Activated CD4-positive, alpha-beta memory T cell treated with anti-CD3 and anti-CD28 coated beads, Interleukin-2, amount 10 ng/mL, durations not matched to agents 7 days and 5 days (primary cell): ENCODE data around the gene EXOSC10. TPM values are rescaled to one million over a fixed set of nuclear protein-coding genes. Genes with fewer than 3 reads are reported as not detected.
"Not testable (repeated sequence)": the region's sequence is repeated elsewhere in the genome, so short reads cannot be mapped to it uniquely, and the experiment has no call there.

ENCODE experiments used
- CTCF ChIA-PET: fragments of 350-600 bp; sonication (Branson Sonifier 250); formaldehyde crosslinking; loops from one replicate; lab custom pipeline; 2021; ENCODE audit warnings: antibody characterized with exemption, inconsistent platforms; lab: Charles Lee
- POLR2A ChIA-PET: fragments of 350-600 bp; sonication (Branson Sonifier 250); formaldehyde crosslinking; loops from one replicate; lab custom pipeline; 2021; ENCODE audit warnings: antibody characterized with exemption; lab: Charles Lee
- DNase-seq: peaks from one replicate; pipeline ENCODE4 v3.0.0-alpha.2; 2020
- H3K27ac Mint-ChIP-seq: one replicate; pipeline ENCODE4 v1.8.0; 2021; ENCODE audit warnings: mild to moderate bottlenecking, mixed read lengths
- H3K27me3 Mint-ChIP-seq: one replicate; pipeline ENCODE4 v1.8.0; 2021; ENCODE audit warnings: mixed read lengths
- H3K36me3 Mint-ChIP-seq: one replicate; pipeline ENCODE4 v1.8.0; 2021; ENCODE audit warnings: low read depth, mixed read lengths
- H3K4me1 Mint-ChIP-seq: one replicate; pipeline ENCODE4 v1.8.0; 2021; ENCODE audit warnings: mixed read lengths
- H3K4me3 Mint-ChIP-seq: one replicate; pipeline ENCODE4 v1.8.0; 2021; ENCODE audit warnings: mild to moderate bottlenecking, mixed read lengths
- H3K9me3 Mint-ChIP-seq: one replicate; pipeline ENCODE4 v1.8.0; 2021; ENCODE audit warnings: mixed read lengths
- total RNA-seq, 2 experiments: library from RNA; stranded (reverse); gene quantifications; one replicate each; pipeline ENCODE4 v1.2.3, GENCODE V29; 2021

The EXOSC10 gene
- total RNA-seq, 2 experiments from 2014 or later = 65.8 to 67.6 TPM

DNA sequence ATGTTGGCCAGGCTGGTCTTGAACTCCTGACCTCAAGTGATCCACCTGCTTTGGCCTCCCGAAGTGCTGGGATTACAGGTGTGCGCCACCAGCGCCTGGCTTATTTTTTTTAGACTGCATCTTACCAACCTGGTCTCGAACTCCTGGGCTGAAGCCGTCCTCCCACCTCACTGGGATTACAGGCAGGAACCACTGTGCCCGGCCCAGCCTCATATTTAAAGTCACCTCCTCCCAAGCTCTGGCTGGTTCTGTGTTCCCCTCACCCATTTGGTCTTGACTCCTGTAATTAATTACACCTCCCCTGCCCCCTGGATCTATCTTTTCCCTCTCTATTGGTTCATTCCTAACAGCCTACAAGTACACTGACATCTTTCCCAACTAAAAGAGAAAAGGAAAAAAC is 1.7 kb upstream of the EXOSC10 start:
- H3K36me3 Mint-ChIP-seq = peaks cover 20% of the 10 kb centered on the region
- DNase-seq = no peak
- CTCF ChIA-PET = no interaction called here
- H3K27me3 Mint-ChIP-seq = no peaks in the 10 kb centered on the region
- POLR2A ChIA-PET = no interaction called here
- peaks cover 24% of the 10 kb centered on the region for H3K4me1 Mint-ChIP-seq
- peak overlapping the region; percentile 49 for H3K4me3 Mint-ChIP-seq
- H3K9me3 Mint-ChIP-seq = no peaks in the 10 kb centered on the region
- H3K27ac Mint-ChIP-seq = no peak overlapping the region

DNA sequence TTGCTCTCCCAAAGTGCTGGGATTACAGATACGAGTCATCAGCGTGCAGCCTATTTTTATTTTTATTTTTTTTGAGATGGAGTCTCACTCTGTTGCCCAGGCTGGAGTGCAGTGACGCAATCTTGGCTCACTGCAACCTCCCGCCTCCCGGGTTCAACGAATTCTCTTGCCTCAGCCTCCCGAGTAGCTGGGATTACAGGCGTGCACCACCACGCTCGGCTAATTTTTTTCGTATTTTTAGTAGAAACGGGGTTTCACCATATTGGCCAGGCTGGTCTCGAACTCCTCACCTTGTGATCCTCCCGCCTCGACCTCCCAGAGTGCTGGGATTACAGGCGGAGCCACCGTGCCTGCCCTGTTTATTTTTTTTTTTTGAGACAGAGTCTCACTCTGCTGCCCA is 1.1 kb upstream of the EXOSC10 start:
- peaks cover 24% of the 10 kb centered on the region for H3K4me1 Mint-ChIP-seq
- DNase-seq, H3K27ac Mint-ChIP-seq, H3K4me3 Mint-ChIP-seq, CTCF ChIA-PET, H3K9me3 Mint-ChIP-seq, H3K27me3 Mint-ChIP-seq: not testable (repeated sequence)
- POLR2A ChIA-PET = interaction anchor here (1.6 to 3.1 kb wide), 3 partner anchors 21 to 161 kb away, joined by 4 to 38 read pairs (median 16); partner anchors contain the start of genes MTOR and SRM
- H3K36me3 Mint-ChIP-seq = peaks cover 19% of the 10 kb centered on the region

DNA sequence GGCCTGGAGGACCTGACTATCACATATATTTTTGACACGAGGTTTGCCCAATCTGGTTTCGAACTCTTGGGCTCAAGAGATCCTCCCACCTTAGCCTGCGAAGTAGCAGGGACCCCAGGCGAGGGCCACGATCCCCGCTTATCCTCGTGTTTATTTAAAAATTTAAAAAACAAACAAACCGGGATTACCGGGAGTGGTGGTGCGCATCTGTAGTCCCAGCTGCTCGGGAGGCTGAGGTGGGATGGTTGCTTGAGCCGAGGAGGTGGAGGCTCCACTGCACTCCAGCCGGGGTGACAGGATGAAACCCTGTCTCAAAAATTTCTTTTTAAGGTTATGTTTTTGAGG is 452 bp upstream of the EXOSC10 start:
- H3K27me3 Mint-ChIP-seq = no peaks in the 10 kb centered on the region

DNA sequence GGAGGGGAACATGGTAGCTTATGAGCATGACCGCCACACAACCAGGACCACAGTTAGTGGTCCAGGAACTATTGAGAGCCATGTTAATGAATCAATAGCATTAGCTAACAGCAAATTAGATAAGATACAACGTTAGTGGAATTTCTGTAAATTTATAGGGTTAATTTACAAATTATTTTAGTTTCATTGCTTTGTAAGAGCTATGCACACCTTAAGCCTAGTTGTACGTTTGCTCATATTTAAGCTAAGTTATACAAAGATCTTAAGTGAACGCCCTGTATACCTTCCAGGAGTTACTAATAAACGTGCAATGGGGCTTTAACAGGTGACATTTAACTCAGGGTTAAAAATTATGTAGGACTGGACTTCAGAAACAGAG is 749 bp downstream of the EXOSC10 start:
- ChIA-PET CTCF (interaction anchor here (0.9 to 6.6 kb wide), 14 partner anchors 9 to 546 kb away, joined by 3 to 62 read pairs (median 5); partner anchors contain the start of genes SRM and TARDBP), POLR2A (interaction anchor here (0.8 to 3.1 kb wide), 22 partner anchors 9 to 809 kb away, joined by 3 to 38 read pairs (median 4); partner anchors contain the start of genes MTOR, SRM, TARDBP and UBIAD1)
- Mint-ChIP-seq H3K4me1 (peaks cover 24% of the 10 kb centered on the region), H3K27ac (peak overlapping the region; percentile 91), H3K27me3 (no peaks in the 10 kb centered on the region), H3K36me3 (peaks cover 22% of the 10 kb centered on the region), H3K9me3 (no peaks in the 10 kb centered on the region), H3K4me3 (peak overlapping the region; percentile 92)
- DNase-seq = no peak

More for the DNA sequence above, 452 bp upstream of the EXOSC10 start:
- peaks cover 24% of the 10 kb centered on the region for H3K4me1 Mint-ChIP-seq
- H3K27ac Mint-ChIP-seq = peak overlapping the region; percentile 91
- peak overlapping the region; percentile 92 for H3K4me3 Mint-ChIP-seq
- CTCF ChIA-PET = interaction anchor here (0.8 to 6.6 kb wide), 11 partner anchors 10 to 545 kb away, joined by 3 to 62 read pairs (median 5); no protein-coding TSS in a partner anchor
- POLR2A ChIA-PET = interaction anchor here (1.0 to 3.1 kb wide), 16 partner anchors 8 to 808 kb away, joined by 3 to 38 read pairs (median 6); partner anchors contain the start of genes MTOR, SRM and TARDBP
- peaks cover 21% of the 10 kb centered on the region for H3K36me3 Mint-ChIP-seq
- no peak for DNase-seq
- no peaks in the 10 kb centered on the region for H3K9me3 Mint-ChIP-seq

DNA sequence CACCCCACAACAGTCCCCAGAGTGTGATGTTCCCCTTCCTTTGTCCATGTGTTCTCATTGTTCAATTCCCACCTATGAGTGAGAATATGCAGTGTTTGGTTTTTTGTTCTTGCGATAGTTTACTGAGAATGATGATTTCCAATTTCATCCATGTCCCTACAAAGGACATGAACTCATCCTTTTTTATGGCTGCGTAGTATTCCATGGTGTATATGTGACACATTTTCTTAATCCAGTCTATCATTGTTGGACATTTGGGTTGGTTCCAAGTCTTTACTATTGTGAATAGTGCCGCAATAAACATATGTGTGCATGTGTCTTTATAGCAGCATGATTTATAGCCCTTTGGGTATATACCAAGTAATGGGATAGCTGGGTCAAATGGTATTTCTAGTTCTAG is 15.9 kb downstream of the EXOSC10 start:
- H3K36me3 Mint-ChIP-seq = peaks cover 69% of the 10 kb centered on the region
- CTCF ChIA-PET, H3K4me3 Mint-ChIP-seq, H3K9me3 Mint-ChIP-seq, H3K27me3 Mint-ChIP-seq, DNase-seq, POLR2A ChIA-PET, H3K4me1 Mint-ChIP-seq, H3K27ac Mint-ChIP-seq: not testable (repeated sequence)

DNA sequence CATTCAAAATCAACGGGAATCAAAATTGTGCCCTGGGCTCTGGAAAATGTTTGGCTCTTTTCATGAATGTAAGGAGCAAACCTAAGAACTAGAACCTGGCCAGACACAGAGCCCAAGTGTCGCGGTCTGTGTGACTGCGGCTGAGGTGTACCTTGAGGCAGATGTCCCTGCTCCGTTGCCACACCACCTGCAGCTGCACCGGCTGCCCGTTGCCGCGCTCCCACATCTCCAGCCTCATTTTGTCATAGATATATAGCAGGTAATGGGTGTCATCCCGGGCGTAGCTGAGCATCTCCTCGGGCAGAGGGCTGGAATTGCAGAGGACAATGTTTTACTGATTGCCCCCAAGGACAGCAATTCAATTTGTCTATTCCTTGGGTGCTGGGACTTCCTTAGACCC is 18.7 kb downstream of the EXOSC10 start:
- POLR2A ChIA-PET = interaction anchor here (0.9 to 4.0 kb wide), 2 partner anchors 11 to 18 kb away, joined by 3 to 16 read pairs; partner anchors contain the start of gene EXOSC10

DNA sequence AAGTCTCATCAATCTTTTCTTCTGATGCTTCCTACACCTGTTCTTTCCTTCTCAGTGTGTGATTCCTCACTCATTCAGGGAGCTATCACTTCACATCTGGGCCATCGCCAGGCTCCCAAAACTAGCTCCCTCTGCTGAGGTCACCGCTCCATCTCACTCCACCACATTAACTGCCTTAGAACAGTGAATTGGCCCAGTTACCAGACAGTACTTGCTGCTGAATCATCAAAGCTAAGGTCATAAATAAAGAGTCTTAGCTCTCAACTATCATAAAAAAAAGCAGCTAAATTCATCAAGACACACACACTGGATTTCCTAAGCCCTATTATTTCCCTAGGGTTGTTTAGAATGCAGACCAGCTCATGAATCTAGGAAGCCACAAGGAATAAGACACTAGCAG is 21.0 kb downstream of the EXOSC10 start:
- POLR2A ChIA-PET = interaction anchor here (1.4 to 4.0 kb wide), 2 partner anchors 17 to 21 kb away, joined by 4 to 16 read pairs; partner anchors contain the start of gene EXOSC10
- CTCF ChIA-PET = interaction anchor here (0.8 to 3.8 kb wide), 2 partner anchors 21 to 41 kb away, joined by 3 to 20 read pairs; no protein-coding TSS in a partner anchor
- Mint-ChIP-seq H3K4me3 (no peak overlapping the region), H3K27me3 (no peaks in the 10 kb centered on the region), H3K9me3 (no peaks in the 10 kb centered on the region), H3K36me3 (peaks cover 57% of the 10 kb centered on the region), H3K27ac (no peak overlapping the region), H3K4me1 (no peaks in the 10 kb centered on the region)
- DNase-seq = no peak

More for the DNA sequence above, 18.7 kb downstream of the EXOSC10 start:
- CTCF ChIA-PET = interaction anchor here (0.9 kb wide), 1 partner anchor 18 kb away, joined by 3 read pairs; no protein-coding TSS in a partner anchor
- H3K36me3 Mint-ChIP-seq = peaks cover 62% of the 10 kb centered on the region
- no peaks in the 10 kb centered on the region for H3K9me3 Mint-ChIP-seq
- H3K4me1 Mint-ChIP-seq = no peaks in the 10 kb centered on the region
- DNase-seq = no peak
- H3K4me3 Mint-ChIP-seq = no peak overlapping the region
- H3K27me3 Mint-ChIP-seq = no peaks in the 10 kb centered on the region
- H3K27ac Mint-ChIP-seq = no peak overlapping the region

DNA sequence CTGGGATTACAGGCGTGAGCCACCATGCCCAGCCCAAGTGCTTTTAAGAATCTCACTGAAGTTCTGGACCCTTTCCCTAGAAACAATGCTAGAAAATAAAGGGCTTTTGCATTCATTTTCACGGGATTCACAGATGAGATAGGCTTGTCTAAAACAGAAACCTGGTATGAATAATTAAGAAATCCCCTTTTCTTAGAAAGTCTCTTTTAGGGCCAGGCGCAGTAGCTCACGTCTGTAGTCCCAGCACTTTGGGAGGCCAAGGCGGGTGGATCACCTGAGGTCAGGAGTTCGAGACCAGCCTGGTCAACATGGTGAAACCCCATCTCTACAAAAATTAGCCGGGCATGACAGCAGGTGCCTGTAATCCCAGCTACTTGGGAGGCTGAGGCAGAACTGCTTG is 26.3 kb downstream of the EXOSC10 start:
- CTCF ChIA-PET = interaction anchor here (0.7 to 1.8 kb wide), 3 partner anchors 9 to 36 kb away, joined by 3 to 7 read pairs (median 3); no protein-coding TSS in a partner anchor
- POLR2A ChIA-PET = interaction anchor here (3.9 kb wide), 1 partner anchor 13 kb away, joined by 24 read pairs; the partner anchor contains the start of gene SRM
- H3K27ac Mint-ChIP-seq, H3K9me3 Mint-ChIP-seq, H3K4me1 Mint-ChIP-seq, H3K27me3 Mint-ChIP-seq, DNase-seq, H3K4me3 Mint-ChIP-seq: not testable (repeated sequence)
- peaks cover 66% of the 10 kb centered on the region for H3K36me3 Mint-ChIP-seq

DNA sequence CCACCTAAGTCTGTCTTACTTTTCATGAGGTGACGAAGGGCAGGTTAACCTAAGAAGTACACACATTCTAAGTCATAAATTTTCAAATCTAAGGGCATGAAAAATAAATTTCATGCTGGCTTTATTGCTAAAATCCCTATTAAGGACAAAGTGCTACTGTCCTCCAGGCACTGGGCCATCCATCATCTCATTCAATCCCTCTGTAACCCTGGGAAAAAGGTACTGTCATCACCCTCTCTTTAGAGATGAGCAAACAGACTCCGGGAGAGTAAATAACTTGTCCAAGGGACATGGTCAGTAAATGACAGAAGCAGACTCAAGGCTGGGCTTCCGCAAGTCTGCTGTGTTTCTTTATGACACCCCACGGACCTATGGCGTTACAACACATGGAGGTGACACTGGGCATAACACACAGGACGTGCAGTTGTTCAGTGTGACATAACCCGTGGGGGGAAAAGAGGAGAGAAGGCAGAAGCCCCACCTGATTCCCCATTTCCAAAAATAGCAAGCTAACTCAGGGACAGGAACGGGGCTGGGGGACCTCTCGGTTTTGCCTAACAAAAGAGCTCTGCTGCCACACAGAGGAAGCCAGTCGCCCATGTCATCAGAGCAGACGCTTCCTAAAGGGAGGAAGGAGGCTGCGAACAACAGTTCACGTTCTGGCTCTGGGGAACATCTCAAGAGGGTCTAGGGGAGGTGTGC is 27.3 kb downstream of the EXOSC10 start:
- H3K27ac Mint-ChIP-seq = no peak overlapping the region
- peaks cover 68% of the 10 kb centered on the region for H3K36me3 Mint-ChIP-seq
- H3K27me3 Mint-ChIP-seq = no peaks in the 10 kb centered on the region
- ChIA-PET CTCF (interaction anchor here (0.7 to 1.8 kb wide), 3 partner anchors 8 to 35 kb away, joined by 3 to 7 read pairs (median 3); no protein-coding TSS in a partner anchor), POLR2A (interaction anchor here (3.9 kb wide), 1 partner anchor 12 kb away, joined by 24 read pairs; the partner anchor contains the start of gene SRM)
- H3K4me1 Mint-ChIP-seq = peaks cover 7% of the 10 kb centered on the region
- no peak overlapping the region for H3K4me3 Mint-ChIP-seq
- DNase-seq = no peak
- H3K9me3 Mint-ChIP-seq = no peaks in the 10 kb centered on the region

DNA sequence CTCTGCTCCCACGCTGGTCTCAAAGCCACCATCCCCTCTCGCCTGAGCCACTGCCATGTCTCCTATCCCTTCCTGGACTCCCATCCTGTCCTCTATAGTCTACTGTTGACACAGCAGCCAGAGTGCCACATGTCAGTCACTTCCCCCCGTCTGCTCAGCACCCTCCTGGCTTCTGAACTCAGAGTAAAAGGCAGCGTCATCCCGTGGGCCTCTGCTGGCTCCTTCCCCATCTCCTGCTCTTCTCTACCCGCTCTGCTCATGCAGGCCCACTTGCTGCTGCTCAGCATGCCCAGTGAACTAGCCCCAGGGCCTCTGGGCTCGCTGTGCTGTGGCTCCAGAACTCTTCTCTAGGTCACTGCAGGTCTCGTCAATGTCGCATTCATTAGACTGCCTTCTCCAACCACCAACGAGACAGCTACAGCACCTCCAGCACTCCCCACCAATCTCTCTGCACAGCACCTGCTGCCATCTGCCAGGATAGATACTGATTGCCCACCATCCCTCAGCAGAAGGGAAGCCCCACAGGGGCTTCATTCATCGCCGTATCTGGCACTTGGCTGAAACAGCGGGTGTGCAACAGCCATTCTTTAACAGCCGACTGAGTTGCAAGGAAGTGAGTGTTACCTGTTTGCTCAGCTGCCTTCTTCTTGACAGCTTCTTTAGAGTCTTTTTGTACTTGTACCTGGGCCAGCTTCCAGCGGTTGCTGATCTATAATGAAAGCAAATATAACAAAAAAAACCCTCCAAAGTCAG is 28.0 kb downstream of the EXOSC10 start:
- Mint-ChIP-seq H3K9me3 (no peaks in the 10 kb centered on the region), H3K27me3 (no peaks in the 10 kb centered on the region), H3K4me1 (peaks cover 7% of the 10 kb centered on the region), H3K27ac (peak overlapping the region; percentile 36), H3K36me3 (peaks cover 69% of the 10 kb centered on the region), H3K4me3 (no peak overlapping the region)
- no peak for DNase-seq
- ChIA-PET POLR2A (interaction anchor here (0.7 to 3.9 kb wide), 3 partner anchors 11 to 26 kb away, joined by 3 to 24 read pairs (median 3); partner anchors contain the start of gene SRM), CTCF (interaction anchor here (2.8 kb wide), 1 partner anchor 34 kb away, joined by 14 read pairs; no protein-coding TSS in a partner anchor)

DNA sequence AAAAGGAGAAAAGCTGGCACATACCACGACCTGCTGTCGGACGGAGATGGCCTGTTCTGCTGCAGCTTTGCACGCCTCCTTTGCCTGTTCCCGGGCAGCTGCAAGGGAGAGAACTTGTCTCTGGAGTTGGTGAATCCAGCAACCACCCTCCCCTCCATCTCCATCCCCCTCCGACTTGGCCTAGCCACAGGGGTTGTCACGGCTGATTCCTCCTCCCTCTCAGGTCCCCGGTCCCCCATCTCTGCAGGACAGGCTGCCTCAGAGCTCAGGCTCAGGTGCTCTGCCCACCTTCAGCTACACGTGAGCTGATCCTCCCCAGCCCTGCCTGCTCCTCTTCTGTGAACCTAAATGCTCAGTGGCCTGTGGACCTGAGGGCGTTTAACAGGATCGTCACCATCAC is 28.8 kb downstream of the EXOSC10 start:
- Mint-ChIP-seq H3K36me3 (peaks cover 67% of the 10 kb centered on the region), H3K9me3 (no peaks in the 10 kb centered on the region), H3K27me3 (no peaks in the 10 kb centered on the region), H3K27ac (no peak overlapping the region), H3K4me3 (no peak overlapping the region), H3K4me1 (peaks cover 7% of the 10 kb centered on the region)
- ChIA-PET POLR2A (interaction anchor here (0.7 to 3.9 kb wide), 5 partner anchors 10 to 40 kb away, joined by 3 to 24 read pairs (median 3); partner anchors contain the start of gene SRM), CTCF (interaction anchor here (0.7 to 2.8 kb wide), 3 partner anchors 10 to 576 kb away, joined by 3 to 14 read pairs (median 7); no protein-coding TSS in a partner anchor)
- no peak for DNase-seq
